ENCODE data around the gene FBLN1. TPM values are rescaled to one million over a fixed set of nuclear protein-coding genes. Genes with fewer than 3 reads are reported as not detected.

FBLN1 gene
- total and polyA plus RNA-seq, 2 of the 13 experiments (the other 11 are each of a cell fraction or from before 2014, with no cell fraction given), result 37.3 to 103 TPM

DNA sequence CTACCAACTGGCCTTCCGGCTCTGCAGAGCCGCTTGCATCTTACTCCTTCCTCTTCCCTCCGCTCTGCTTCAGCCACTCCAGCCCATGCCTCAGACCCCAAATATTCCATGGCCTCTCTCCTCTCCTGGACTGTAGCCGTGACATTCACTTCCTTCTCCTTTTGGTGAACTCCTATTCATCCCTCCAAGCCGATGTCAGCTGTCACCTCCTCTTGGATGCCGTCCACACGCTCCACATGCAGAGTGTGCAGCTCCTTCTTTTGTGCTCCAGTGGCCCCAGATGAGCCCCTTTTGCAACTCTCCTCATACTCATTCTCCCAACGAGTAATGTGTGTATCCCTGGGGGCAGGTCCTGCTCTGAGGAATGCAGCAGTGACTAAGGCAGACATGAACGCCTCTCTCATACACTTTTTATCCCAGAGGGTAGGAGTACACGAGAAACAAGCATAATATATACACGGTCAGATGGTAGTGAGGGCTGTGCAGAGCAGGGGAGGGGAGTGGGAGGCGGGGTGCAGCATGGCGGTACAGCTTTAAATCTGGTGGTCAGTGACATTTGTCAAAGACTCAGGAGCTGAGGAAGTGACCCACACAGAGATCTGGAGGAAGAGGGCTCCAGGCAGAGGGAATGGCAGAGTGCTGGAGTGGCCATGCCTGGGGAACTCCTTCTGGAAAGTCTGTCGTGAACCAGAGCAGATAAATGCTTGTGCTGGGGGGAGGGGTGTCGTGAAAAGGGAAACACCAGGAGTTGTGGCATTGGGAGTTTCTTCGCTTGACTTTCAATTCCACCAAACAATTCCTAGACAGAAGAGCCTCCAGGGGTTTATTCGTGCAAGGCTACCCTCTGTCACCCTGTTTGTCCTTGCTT is 85.2 kb downstream of the FBLN1 start:
- Histone ChIP-seq H3K27ac (ENCODE audit: extremely low read length, insufficient read depth, low read length) (no peak overlapping the region), H4K20me1 (ENCODE audit: insufficient read depth, low read length) (no peaks in the 10 kb centered on the region), H3K27me3 (ENCODE audit: control insufficient read depth in 1 of 2, insufficient read depth in 2 of 2, low read length in 2 of 2) (no peaks in the 10 kb centered on the region), H3K79me2 (ENCODE audit: insufficient read depth, low read length) (no peaks in the 10 kb centered on the region), H3K4me1 (ENCODE audit: insufficient read depth, low read length) (no peaks in the 10 kb centered on the region), H3K9me3 (ENCODE audit: low read length) (no peaks in the 10 kb centered on the region), H3K36me3 (replicated peaks in 1 of 2; ENCODE audit: control insufficient read depth in 1 of 2, insufficient read depth in 2 of 2, low read length in 2 of 2) (peaks cover 3 to 10% of the 10 kb centered on the region in 2 experiments; a peak in 1 of 5 replicates), H3K4me2 (ENCODE audit: low read depth, low read length) (no peak overlapping the region), H3K9ac (ENCODE audit: insufficient read depth, low read depth, low read length) (no peak overlapping the region), H3K4me3 (replicated peaks in 1 of 3; ENCODE audit: insufficient read depth in 1 of 3, low read depth in 2 of 3, low read length in 3 of 3) (no peak overlapping the region), H2AFZ (ENCODE audit: low read length) (no peak overlapping the region)
- WGBS (ENCODE audit: low lambda C conversion rate), result 95% methylated on average over 17 of the region's 17 CpGs
- POLR2A ChIA-PET, result no interaction called here
- TF ChIP-seq ZNF451 (CRISPR knock-in tag; IDR thresholded peaks at IDR 0.05), result no peak
- ATAC-seq, result no peak
- intact Hi-C loops (cut with micrococcal nuclease; ENCODE audit: unreplicated experiment) (no loop called here), in situ Hi-C loops (cut with HindIII; ENCODE audit: extremely low pct_ligation_motif_present, low pct_unique_long_range_greater_than_20kb) (no loop called here)
- no peak for DNase-seq (ENCODE audit: low spot score)
- CTCF ChIA-PET (ENCODE audit: low intra/inter-chr PET ratio, low total read pairs), result no interaction called here
- no peak for FAIRE-seq
- no TSS peak for BruUV-seq (replicated peaks)

DNA sequence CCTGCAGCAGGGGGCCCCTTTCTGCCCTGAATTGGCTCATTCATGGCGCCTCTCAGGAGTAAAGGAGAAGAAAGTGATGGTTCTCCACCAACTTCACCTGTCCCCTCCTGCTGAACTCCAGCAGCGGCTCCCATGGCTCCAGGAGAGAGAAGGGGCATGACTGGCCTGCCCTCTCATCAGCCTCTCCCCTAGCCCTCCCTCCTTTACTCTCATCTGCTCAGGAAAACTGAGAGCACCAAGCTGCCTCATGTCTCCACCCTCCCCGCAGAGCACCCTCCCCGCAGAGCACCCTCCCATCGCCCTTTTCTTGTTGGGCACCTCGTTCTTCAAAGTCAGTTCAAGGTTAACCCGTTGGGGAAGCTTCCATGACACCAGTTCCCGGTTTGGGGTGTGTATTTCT is 86.9 kb downstream of the FBLN1 start:
- Histone ChIP-seq H3K9ac (ENCODE audit: insufficient read depth, low read depth, low read length) (no peak overlapping the region), H4K20me1 (ENCODE audit: insufficient read depth, low read length) (no peaks in the 10 kb centered on the region), H3K4me2 (ENCODE audit: low read depth, low read length) (no peak overlapping the region), H3K27ac (ENCODE audit: extremely low read length, insufficient read depth, low read length) (no peak overlapping the region), H3K9me3 (ENCODE audit: low read length) (no peaks in the 10 kb centered on the region), H3K27me3 (ENCODE audit: control insufficient read depth in 1 of 2, insufficient read depth in 2 of 2, low read length in 2 of 2) (no peaks in the 10 kb centered on the region), H2AFZ (ENCODE audit: low read length) (no peak overlapping the region), H3K36me3 (replicated peaks in 1 of 2; ENCODE audit: control insufficient read depth in 1 of 2, insufficient read depth in 2 of 2, low read length in 2 of 2) (peaks cover 4 to 15% of the 10 kb centered on the region in 2 experiments; a peak in 2 of 5 replicates), H3K4me1 (ENCODE audit: insufficient read depth, low read length) (no peaks in the 10 kb centered on the region), H3K4me3 (replicated peaks in 1 of 3; ENCODE audit: insufficient read depth in 1 of 3, low read depth in 2 of 3, low read length in 3 of 3) (no peak overlapping the region), H3K79me2 (ENCODE audit: insufficient read depth, low read length) (no peaks in the 10 kb centered on the region)
- intact Hi-C loops (cut with micrococcal nuclease; ENCODE audit: unreplicated experiment) (no loop called here), in situ Hi-C loops (cut with HindIII; ENCODE audit: extremely low pct_ligation_motif_present, low pct_unique_long_range_greater_than_20kb) (no loop called here)
- ChIA-PET CTCF (ENCODE audit: low intra/inter-chr PET ratio, low total read pairs) (no interaction called here), POLR2A (no interaction called here)
- no peak for ATAC-seq
- no peak for TF ChIP-seq MYNN (CRISPR knock-in tag; IDR thresholded peaks at IDR 0.05; ENCODE audit: low read depth)
- TF ChIP-seq, protein P1, sequence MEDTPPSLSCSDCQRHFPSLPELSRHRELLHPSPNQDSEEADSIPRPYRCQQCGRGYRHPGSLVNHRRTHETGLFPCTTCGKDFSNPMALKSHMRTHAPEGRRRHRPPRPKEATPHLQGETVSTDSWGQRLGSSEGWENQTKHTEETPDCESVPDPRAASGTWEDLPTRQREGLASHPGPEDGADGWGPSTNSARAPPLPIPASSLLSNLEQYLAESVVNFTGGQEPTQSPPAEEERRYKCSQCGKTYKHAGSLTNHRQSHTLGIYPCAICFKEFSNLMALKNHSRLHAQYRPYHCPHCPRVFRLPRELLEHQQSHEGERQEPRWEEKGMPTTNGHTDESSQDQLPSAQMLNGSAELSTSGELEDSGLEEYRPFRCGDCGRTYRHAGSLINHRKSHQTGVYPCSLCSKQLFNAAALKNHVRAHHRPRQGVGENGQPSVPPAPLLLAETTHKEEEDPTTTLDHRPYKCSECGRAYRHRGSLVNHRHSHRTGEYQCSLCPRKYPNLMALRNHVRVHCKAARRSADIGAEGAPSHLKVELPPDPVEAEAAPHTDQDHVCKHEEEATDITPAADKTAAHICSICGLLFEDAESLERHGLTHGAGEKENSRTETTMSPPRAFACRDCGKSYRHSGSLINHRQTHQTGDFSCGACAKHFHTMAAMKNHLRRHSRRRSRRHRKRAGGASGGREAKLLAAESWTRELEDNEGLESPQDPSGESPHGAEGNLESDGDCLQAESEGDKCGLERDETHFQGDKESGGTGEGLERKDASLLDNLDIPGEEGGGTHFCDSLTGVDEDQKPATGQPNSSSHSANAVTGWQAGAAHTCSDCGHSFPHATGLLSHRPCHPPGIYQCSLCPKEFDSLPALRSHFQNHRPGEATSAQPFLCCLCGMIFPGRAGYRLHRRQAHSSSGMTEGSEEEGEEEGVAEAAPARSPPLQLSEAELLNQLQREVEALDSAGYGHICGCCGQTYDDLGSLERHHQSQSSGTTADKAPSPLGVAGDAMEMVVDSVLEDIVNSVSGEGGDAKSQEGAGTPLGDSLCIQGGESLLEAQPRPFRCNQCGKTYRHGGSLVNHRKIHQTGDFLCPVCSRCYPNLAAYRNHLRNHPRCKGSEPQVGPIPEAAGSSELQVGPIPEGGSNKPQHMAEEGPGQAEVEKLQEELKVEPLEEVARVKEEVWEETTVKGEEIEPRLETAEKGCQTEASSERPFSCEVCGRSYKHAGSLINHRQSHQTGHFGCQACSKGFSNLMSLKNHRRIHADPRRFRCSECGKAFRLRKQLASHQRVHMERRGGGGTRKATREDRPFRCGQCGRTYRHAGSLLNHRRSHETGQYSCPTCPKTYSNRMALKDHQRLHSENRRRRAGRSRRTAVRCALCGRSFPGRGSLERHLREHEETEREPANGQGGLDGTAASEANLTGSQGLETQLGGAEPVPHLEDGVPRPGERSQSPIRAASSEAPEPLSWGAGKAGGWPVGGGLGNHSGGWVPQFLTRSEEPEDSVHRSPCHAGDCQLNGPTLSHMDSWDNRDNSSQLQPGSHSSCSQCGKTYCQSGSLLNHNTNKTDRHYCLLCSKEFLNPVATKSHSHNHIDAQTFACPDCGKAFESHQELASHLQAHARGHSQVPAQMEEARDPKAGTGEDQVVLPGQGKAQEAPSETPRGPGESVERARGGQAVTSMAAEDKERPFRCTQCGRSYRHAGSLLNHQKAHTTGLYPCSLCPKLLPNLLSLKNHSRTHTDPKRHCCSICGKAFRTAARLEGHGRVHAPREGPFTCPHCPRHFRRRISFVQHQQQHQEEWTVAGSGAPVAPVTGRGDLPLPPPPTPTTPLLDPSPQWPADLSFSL (CRISPR knock-in tag; IDR thresholded peaks at IDR 0.05), result no peak
- DNase-seq (ENCODE audit: low spot score), result no peak
- BruUV-seq (replicated peaks), result no TSS peak
- FAIRE-seq, result no peak
- WGBS (ENCODE audit: low lambda C conversion rate), result 88% methylated on average over 7 of the region's 8 CpGs

All from HepG2 (cell line).